GM19438 (cell line): Measurements from ENCODE around the gene DEPP1.
A peak's percentile ranks its signal among the peaks of the same experiment; 100 is the strongest.

Experiments
- ATAC-seq: cut with Tn5 transposase; IDR thresholded peaks from one replicate; pipeline ENCODE4 v1.9.1; 2021; ENCODE audit warnings: low read depth; ENCODE audit not compliant: unreplicated experiment

The DEPP1 gene

DNA sequence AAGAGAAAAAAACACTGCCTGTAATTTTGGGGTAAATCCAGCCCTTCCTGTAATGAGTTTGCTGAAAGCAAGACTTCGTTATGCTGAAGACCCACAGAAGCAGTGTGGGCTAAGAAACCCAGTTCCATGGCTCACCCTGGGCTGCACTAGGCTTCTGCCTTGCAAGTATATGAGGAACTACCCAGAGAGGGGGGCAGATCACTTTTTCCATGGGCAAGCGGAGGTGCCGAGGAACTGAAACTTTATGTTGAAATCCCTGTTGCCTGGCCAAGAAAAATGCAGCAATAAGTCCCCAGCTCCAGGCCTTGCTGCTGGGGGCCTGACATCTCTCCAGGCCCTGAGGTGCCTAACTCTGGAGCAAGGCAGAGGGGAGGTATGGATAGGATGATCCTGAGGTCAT is 10.5 kb downstream of the DEPP1 start:
- ATAC-seq, result no peak

DNA sequence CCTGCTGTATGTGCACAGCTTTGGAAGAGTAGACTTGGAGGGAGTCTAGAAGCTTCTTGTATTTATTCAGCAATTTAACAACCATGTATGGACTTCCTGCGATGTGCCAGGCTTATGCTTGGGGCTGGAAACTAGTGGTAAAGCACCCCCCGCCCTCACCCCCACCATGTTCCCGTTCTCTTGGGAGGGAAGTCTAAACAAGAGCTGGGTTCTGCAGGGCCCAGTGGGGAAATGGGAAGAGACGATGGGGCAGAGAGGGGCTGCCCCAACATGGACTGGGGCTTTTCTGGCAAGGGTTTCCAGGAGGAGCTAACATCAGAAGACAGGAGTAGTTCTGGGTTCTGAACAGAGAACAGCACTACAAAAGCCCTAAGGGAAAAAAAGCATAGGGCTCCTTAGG is 11.0 kb downstream of the DEPP1 start:
- ATAC-seq, result no peak

DNA sequence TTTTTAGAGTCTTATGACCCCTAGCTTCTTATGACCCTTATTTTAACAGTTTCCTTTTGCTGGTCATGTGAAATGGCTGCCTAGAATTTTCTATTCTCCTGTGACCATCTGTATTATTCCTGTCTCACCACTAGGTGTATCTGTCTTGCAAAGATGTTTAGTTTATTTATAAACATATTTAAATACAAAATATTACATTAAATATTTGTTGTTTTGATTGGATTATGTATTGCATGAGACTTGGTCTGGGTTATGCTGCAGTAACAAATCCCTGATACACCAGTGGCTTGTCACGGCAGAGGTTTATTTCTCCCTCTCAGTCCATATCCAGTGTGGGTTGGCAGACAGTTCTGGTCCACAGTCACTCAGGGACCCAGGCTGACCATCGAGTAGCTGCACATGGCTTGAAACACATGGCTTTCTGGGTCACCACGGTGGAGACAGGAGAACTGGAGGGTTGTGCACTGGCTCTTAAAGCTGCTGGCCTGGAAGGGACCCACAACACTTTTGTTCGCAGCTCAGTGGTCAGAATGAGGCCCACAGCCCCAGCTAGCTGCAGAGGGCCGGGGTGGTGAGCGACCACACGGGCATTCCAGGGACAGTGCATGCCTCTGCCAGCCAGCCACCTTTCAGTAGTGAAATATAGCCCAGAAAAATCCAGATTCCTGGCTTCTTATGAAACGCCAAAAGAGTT is 11.6 kb downstream of the DEPP1 start:
- no peak for ATAC-seq

DNA sequence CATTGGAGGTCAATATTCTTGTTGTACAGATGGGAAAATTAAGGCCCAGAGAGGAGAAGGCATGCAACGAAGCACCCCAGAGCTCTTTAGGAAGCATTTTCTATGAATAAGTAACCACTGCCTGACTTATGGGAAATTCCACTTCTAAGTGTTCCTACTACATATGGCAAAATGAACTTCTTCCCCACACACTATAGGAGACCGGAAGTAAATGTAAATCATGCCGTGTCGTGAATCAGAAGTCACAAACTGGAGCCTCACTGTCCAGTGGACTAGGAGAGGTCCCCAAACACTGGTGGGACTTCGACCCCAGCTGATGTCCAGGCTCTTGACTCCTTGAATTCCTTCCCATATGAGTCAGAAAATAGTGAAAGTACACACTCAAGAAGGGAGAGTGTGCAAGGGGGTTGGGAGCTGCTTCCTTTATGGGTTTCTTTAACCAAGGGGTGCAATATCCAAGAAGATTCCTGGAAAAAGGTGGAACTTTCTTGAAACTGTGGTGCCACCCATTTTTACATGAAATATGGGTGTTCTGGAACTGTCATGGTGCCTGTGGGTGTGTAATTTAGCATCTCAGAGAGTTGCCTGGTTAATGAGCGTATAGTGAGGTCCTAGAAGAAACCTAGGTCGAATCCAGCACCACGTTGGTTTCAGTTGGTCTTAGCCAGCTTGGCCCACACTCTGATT is 12.3 kb downstream of the DEPP1 start:
- no peak for ATAC-seq

DNA sequence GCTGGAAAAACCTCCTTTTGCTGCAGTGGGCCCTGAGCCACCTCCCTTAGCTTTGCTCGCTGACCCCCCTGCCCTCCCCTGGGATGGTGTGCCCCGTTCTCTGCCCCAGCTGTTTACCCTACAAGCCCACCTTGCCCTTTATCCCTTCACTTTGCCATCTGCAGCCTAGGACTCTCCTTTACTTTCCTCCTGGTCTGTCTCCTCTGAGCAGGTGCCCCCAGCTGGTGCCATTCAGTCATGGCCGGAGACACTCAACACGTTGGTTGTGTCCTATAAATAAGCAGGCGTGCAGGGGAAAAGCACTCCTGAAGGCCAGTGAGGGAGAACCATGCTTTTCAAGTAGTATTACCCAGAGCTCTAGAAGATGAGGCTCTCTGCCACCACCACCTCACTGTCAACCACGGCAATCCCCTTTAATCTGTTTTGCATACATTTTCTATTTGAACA is 12.9 kb downstream of the DEPP1 start:
- ATAC-seq, result no peak

DNA sequence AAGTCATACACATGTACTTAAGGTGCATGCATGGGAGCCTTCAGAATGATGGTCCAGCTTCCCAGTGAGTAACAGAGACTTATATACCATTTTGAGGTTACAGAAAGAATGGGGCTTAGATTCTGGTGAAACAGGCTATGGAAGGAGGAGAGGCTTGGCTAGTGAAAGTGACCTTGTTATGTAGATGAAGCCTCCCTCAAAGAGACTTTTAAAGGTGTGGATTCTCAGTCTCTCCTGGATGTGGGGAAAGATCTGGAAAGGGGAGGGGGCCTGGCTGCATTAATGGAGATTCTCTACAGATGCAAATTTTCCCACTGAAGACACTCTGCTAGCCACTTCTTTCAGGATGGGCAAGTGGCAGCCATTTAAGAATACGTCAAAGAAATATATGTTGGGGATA is 13.5 kb downstream of the DEPP1 start:
- no peak for ATAC-seq

DNA sequence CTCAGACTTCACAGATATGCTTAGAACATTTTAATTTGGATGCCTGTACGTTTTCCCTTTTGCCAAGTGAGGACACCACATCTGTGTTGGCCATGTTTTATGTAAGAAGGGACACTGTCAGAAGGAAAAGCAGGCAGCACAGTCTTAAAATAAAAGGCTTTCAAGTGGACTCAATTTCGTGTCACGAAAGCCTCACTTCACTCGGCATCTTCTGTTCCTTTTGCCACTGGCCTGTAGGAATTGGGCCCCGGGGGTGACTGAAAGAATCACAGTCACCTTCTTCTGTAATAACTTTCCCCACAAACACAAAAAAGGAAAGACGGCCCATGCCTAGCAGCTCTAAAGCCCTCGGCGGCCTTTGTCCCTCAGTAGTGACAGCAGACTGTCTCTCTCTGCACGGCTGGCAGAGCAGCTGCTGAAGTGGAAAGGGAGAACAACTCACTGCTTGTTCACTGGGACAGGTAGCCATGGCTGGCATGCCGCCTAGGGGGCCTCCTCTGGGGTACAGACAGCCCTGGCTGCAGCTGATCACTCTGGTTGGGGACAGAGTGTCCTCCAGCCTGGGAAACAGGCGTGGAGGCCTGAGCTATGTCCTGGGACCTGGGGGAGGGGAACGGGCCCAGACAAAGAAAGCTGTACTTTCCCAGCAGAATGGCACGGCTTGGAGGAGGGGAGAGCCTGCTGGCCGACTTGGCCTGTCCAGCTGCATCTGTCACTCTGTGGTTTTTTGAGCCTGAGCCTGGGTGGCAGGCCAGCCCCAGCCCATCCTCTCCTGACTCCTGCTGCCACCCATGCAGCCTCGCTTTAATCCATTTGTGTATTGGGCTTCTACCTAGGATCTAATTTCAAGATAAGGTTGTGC is 14.6 kb downstream of the DEPP1 start:
- no peak for ATAC-seq

DNA sequence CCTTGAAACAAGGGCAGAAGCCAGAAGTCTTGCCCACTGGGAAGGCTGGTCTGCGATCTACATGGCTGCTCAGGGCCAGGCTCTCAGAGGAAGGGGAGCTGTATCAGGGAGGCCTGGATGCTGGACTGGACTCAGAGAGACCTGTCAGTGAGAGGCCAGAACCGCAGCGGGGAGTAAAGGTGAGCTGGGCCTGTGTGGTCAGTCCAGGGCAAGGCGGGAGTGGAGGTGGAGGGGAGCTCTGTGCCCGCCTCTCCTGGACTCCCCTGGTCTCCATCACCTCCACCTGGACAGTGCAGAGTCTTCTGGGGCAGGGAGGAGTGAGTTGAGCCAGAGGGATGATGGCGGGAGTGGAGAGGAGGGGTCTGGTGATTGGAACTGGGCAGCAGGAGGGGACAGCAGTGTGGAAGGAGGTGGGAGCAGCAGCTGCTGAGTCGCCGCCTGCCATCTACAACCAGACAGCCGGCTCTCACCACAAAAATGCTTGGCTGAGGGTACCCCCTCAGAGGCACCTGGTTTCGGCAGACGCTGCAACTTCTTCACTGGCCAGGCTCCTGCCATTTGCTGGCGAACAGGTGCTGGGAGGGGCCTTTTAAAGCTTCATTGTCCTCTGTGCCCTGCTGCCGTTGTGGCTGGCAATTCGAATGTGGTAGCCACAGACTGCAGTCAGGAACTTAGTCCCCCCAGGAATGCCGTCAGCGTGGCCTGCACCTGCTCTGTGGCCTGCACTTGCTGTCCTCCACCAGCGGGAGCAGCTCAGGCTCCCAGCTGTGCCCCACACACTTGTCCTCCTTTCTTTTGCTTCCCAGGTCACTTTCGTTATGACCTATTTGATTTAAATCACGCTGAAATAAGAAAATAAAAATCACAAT is 15.5 kb downstream of the DEPP1 start:
- ATAC-seq, result no peak

DNA sequence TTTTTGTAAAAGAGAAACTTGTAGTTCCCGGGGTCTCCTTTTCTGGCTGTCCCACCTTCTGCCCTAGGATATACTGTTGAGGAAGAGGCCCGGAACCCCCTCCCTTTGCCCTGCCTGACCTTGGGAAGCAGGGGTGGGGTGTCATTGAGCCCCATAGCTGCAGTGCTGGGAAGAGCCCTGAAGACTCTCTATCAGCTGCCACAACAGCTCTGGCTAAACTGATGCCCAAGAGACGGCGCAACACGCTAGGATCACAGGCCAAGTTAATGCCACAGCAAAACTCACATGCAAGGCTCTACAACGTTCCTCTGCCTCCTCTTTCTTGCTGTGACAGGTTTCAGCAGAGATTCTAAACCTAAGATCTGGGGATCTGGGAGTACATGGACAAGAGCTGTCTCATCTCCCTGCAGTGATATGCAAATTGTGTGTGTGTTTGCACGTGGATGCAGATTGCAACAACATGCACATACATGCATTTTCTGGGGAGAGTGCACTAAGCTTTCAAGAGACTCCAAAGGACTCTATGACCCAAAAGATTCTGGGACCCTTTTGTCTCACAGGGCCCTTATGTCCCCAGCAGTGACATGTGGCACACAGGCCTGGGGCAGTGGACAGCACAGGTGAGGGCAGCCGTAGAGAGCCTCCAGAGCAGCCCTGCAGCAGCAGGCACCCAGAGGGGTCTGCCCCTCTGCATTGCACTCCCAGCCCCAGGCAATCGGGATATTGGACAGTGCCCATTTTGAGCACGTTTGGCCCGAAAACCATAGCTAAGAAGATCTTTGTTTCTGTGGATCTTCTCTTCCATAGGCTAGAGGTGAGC is 16.5 kb downstream of the DEPP1 start:
- ATAC-seq, result no peak

DNA sequence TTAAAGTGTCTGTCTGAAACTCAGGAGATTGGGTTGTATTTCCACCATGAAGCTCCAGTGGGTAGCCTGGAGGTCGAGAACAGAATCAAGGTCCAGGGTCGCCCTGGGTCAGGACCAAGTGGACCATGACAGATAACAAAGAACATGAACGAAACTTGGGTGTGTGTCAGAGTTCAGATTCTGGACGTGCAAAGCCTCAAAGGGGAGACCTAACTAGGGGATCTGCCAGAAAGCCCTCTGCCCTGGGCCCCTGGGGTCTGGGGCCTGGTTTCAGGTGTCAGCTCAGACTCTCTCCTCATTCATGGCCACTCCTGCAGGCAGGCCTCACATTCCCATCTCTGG is 17.4 kb downstream of the DEPP1 start:
- no peak for ATAC-seq

DNA sequence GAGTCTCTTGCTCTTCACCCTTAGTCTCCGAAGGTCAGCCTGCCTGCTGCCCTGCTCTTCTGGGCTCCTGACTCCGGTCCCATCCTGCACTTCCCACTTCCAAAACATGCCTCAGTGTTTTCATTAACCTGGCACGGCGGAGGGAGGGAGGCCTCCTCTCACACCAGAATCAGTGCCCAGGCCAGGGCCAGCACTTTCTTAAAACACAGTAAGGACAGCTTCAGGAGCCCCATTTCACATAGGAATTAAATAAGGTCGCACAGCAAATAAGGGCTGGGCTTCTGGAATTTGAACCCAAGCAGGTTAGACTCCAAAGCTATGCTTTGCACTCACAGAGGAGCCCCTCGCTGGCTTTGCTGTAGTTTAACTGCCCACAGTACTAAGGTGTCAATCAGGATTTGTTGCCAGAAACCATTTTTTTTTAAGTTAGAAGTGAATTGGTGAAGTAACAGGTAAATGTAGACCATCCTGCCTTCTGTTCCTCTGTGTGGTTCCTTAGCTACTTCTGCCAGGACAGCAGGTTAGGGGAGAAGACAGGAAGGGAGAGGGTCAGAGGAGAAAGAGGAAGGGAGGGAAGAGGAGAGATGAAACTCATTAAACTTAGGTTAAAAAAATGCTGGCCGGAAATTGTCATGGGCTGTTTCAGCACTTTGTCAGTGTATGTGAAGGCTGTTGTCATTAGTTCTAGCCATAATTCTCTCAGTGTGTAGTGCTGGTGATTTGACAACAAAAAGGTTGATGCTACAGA is 18.0 kb downstream of the DEPP1 start:
- no peak for ATAC-seq

DNA sequence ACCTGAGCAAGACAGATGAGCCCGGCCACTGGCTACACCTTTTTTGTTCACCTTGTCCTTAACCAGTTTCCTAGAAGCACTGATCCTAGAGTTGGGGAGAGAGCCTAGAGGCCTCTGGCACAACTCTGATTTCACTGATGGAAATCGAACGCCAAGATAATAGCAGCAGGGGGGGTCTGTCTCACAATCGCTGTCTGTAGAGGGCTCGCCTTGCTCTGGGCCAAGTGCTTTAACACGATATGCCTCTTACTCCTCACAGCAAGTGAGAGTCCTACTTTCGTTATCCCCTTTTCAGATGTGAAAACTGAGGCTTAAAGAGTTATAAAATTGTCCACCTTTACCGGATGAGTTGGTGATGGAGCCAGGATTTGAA is 18.5 kb downstream of the DEPP1 start:
- no peak for ATAC-seq

DNA sequence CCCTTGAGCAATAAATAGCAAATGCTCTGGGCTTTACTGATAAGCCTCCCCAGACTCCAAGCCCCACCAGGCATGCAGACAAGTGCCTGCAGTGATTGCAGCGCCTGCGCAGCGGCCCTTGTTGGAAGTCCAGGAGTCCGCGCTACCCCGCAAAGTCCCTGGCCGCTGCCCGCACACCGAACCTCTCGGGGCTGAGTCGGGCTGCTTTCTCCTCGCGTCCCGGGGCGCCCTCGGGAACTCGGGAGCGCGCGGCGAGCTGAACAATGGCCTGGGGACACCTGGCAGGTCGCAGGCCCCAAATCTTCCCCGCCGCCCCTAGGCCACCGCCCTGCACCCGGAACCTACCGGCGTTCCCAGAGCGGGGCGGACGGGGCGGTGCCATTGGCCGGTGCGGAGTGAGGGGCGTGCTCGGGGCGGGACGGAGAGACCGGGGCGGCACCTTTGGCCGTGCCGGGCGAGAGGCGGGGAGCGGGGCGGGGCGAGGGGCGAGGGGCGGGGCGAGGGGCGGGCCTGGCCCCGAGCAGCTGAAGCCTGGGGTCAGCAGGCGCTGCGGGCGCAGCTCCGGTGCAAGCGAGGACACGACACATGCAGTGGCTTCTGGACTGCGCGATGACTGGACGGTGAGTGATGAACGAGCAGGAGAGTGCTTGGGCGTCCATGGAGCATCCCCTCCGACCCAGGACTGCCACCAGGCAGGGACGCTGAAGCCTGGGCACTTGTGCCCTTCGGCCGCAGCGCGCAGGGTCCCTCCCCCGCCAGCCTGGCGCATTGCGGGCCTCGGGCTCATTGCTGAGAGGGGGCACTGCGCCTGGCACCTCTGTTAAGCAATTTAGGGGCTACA is 19.1 kb downstream of the DEPP1 start, which contains the start of gene RASSF4:
Gene RASSF4 (plus strand): TSS at position 556 of the 841 bp plus-strand sequence. CDS start 10,401 bp downstream, outside the sequence.
- ATAC-seq, result peak; percentile 89

DNA sequence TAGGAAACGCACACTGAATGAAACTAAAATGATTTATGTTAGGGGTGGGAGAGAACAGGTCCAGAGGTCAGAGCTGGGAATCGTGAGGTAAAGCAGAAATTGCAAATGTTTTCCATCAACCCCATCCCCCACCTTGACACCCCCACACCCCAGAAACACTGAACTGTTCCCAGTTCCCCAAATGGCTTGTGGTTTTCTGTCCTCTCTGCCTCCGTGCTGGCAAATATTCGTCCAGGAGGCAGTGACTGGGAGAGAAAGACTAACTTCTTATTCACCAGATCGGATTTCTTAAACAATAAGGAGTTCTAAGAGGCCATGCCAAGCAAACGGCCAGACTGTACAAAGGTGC is 19.7 kb downstream of the DEPP1 start:
- no peak for ATAC-seq

DNA sequence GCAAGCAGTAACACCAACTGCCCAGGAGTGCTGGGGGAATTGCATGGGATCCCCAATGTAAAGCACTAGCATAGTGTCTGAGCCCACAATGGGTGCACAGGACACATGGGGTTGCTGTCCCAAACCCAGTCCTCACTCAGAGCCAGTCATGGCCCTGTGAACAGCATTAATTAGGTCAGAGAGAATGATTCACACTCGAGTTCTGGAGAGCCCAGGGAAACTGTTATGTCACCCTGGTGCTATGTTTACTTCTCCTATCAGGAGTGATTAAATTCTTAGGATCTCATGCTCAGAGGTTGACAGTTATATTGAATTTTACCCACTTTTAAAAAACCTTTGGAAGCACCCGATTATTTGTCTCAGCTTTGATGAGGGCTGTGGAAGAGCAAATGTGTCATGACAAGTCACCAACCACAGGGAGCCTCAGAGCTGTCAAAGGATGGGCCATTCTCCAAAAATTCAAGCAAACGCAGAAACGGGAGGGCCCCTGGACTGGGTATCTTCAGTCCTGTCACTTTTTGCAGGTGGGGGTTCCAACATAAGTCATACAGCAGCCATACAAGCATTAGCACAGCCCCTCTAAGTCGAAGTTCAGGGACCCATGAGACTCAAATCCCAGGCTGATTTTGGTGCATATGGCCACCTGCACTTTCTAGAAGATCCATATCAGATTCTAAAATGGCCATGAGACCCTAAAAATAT is 20.3 kb downstream of the DEPP1 start:
- no peak for ATAC-seq

DNA sequence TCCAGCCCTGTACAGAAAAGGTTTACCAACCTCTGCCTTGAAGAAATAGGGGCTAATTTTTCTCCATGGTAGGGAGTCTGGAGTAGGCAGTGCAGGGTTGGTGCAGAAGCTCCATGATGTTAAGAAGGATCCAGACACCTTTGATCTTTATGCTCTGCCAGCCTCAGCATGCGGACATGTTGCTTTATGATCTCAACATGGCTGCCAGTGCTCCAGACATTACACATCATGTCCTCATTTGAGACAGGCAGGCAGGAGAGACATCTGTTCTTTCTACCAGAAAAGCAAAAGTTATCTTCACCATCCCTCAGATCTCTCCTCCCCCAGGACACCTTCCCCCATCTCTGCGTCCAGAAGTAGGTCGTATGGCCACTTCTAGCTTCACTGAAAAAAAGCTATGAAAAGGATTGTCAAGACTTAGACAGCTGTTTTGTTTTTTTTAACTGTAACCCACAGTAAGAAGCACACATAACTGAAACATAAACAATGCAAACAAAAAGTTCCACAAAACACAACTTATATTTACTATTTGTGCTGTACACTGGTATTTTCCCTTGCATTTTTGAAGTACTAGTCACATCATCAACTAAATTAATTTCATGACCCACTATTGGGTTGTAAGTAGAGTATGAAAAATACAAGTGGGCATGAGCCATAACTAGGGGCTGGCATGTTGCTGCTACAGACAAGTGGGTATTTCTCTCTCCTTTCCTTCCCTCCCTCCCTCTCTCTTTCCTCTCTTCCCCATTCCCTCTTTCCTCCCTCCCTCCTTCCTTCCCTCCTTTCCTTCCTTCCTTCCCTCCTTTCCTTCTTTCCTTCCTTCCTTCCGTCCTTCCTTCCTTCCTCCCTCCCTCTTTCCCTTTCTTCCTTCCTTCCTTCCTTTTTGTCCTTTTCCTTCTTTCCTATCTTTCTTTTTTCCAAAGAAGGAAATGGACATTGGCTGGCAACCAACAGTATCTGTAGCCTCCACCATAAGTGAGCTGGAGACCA is 21.6 kb downstream of the DEPP1 start:
- no peak for ATAC-seq
